ENCODE data around the gene PPT1.

PPT1 gene

DNA sequence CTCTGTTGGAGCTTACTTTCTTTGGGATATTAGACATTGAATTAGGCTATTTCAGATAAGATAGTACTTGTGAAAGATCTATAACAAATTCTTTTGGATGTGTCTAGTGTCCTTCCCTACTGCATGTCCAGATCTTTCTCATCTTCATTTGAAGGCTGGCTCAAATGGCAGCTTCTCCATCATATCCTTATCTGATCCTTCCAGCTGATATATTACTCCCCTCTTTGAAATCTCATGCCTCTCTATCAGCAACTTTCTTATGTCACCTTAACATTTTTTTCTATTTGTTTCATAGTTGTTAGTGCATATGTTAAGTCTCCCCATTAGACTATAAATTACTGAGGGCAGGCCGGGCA, 39.0 kb downstream of the PPT1 start:
- TF ChIP-seq EZH2 (IDR thresholded peaks at IDR 0.05; ENCODE audit: borderline replicate concordance, low read length) (no peak), CTCF (IDR thresholded peaks at IDR 0.05; ENCODE audit: low read length) (no peak)
- Histone ChIP-seq H3K9me2 (ENCODE audit: low read depth, low read length) (no peaks in the 10 kb centered on the region), H3K36me3 (ENCODE audit: insufficient read depth, low read length) (peaks cover 58% of the 10 kb centered on the region), H3K4me2 (ENCODE audit: low read length) (no peak overlapping the region; the same call in 1 of the 2 replicates), H3K27me3 (ENCODE audit: insufficient read depth, low read length) (no peaks in the 10 kb centered on the region), H3K27ac (ENCODE audit: low read depth, low read length, poor library complexity, severe bottlenecking) (peak overlapping the region; percentile 90), H3K9ac (ENCODE audit: low read length) (no peak overlapping the region), H3K9me3 (ENCODE audit: low read length) (no peaks in the 10 kb centered on the region), H3K79me2 (ENCODE audit: insufficient read depth, low read length) (peaks cover 37% of the 10 kb centered on the region), H3K4me1 (ENCODE audit: insufficient read depth, low read length, severe bottlenecking) (peaks cover 40% of the 10 kb centered on the region), H2AFZ (ENCODE audit: low read length) (no peak overlapping the region), H4K20me1 (ENCODE audit: insufficient read depth, low read length) (no peaks in the 10 kb centered on the region), H3K4me3 (ENCODE audit: low read depth, low read length, poor library complexity, severe bottlenecking) (no peak overlapping the region), H3F3A (ENCODE audit: insufficient read depth, low read length) (no peaks in the 10 kb centered on the region)

DNA sequence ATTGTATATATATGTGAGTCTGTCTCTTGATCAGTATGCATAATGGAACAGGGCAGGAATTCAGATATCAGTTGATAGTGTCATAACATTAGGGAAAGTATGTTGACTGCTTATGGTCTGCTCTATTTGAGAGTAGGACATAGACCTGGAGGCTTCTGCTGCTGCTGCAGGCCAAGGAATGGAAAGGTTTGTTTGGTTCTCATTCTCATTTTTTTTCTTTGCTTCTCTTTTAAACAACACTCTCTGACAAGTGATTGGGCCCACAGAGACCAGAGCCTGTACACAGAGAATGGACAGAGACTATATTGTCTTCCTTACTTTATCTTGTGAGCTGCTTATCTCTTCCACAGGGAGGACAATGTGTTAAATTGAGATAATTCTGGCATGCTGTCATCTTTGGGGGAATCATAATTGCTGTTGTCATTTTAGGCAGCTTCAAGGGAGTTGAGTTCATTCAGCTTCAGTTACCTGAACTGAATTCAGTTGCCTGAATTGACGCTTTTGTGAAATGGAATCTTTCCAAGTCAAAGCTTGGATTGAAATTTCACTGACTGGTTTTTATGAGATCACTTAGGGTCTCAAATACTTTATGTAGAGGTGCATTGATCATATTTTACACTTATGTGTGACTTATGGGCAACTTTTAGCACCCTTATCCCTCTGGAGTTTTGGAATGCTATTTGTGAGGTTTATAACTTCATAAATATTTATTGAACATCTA, 39.6 kb downstream of the PPT1 start:
- H3K9me2 ChIP-seq (ENCODE audit: low read depth, low read length) = no peaks in the 10 kb centered on the region
- no peak overlapping the region for H3K9ac ChIP-seq (ENCODE audit: low read length)
- no peaks in the 10 kb centered on the region for H3F3A ChIP-seq (ENCODE audit: insufficient read depth, low read length)
- no peak overlapping the region for H2AFZ ChIP-seq (ENCODE audit: low read length)
- peaks cover 39% of the 10 kb centered on the region for H3K79me2 ChIP-seq (ENCODE audit: insufficient read depth, low read length)
- peaks cover 58% of the 10 kb centered on the region for H3K36me3 ChIP-seq (ENCODE audit: insufficient read depth, low read length)
- H4K20me1 ChIP-seq (ENCODE audit: insufficient read depth, low read length) = no peaks in the 10 kb centered on the region
- no peaks in the 10 kb centered on the region for H3K9me3 ChIP-seq (ENCODE audit: low read length)
- H3K4me2 ChIP-seq (ENCODE audit: low read length) = no peak overlapping the region
- no peak overlapping the region for H3K4me3 ChIP-seq (ENCODE audit: low read depth, low read length, poor library complexity, severe bottlenecking)
- no peaks in the 10 kb centered on the region for H3K27me3 ChIP-seq (ENCODE audit: insufficient read depth, low read length)
- no peak for TF ChIP-seq EZH2 (IDR thresholded peaks at IDR 0.05; ENCODE audit: borderline replicate concordance, low read length)
- TF ChIP-seq CTCF (IDR thresholded peaks at IDR 0.05; ENCODE audit: low read length) = no peak
- H3K27ac ChIP-seq (ENCODE audit: low read depth, low read length, poor library complexity, severe bottlenecking) = peak overlapping the region; percentile 90
- peaks cover 40% of the 10 kb centered on the region for H3K4me1 ChIP-seq (ENCODE audit: insufficient read depth, low read length, severe bottlenecking)

- H3K79me2 ChIP-seq (ENCODE audit: insufficient read depth, low read length) = peaks cover 47% of the 10 kb centered on the region
- no peak overlapping the region for H3K4me3 ChIP-seq (ENCODE audit: low read depth, low read length, poor library complexity, severe bottlenecking)
- H3K27me3 ChIP-seq (ENCODE audit: insufficient read depth, low read length) = no peaks in the 10 kb centered on the region
- peaks cover 52% of the 10 kb centered on the region for H3K36me3 ChIP-seq (ENCODE audit: insufficient read depth, low read length)
- H3K9me2 ChIP-seq (ENCODE audit: low read depth, low read length) = no peaks in the 10 kb centered on the region
- H3K9me3 ChIP-seq (ENCODE audit: low read length) = no peaks in the 10 kb centered on the region
- H3F3A ChIP-seq (ENCODE audit: insufficient read depth, low read length) = no peaks in the 10 kb centered on the region
- no peaks in the 10 kb centered on the region for H4K20me1 ChIP-seq (ENCODE audit: insufficient read depth, low read length)
- peak overlapping the region; percentile 9 for H3K27ac ChIP-seq (ENCODE audit: low read depth, low read length, poor library complexity, severe bottlenecking)
- TF ChIP-seq EZH2 (IDR thresholded peaks at IDR 0.05; ENCODE audit: borderline replicate concordance, low read length) (no peak), CTCF (IDR thresholded peaks at IDR 0.05; ENCODE audit: low read length) (no peak)
- H3K4me1 ChIP-seq (ENCODE audit: insufficient read depth, low read length, severe bottlenecking) = peaks cover 40% of the 10 kb centered on the region
- no peak overlapping the region for H3K4me2 ChIP-seq (ENCODE audit: low read length)
- no peak overlapping the region for H3K9ac ChIP-seq (ENCODE audit: low read length)
- H2AFZ ChIP-seq (ENCODE audit: low read length) = no peak overlapping the region
Measured at GRCh38 chr1:40056519-40057309, 40.3 kb downstream of the PPT1 start.
